ENCODE measurements around the gene CSN2. TPM values are rescaled to one million over a fixed set of nuclear protein-coding genes. Genes with fewer than 3 reads are reported as not detected.

CSN2 gene
- polyA plus RNA-seq, 1 donor (not counting 4 experiments of a cell fraction or from before 2014, with no cell fraction given): not detected

GRCh38 chr4:69920874-69921273 lies 44.7 kb downstream of the CSN2 start:
- FAIRE-seq (no peak), DNase-seq (ENCODE audit: low read depth, low spot score) (no peak)
- no peaks in the 10 kb centered on the region for H3K9me3 ChIP-seq (ENCODE audit: control insufficient read depth, low read depth, low read length)
- H2AFZ ChIP-seq (ENCODE audit: control insufficient read depth, low read length): no peak overlapping the region
- no peaks in the 10 kb centered on the region for H3K79me2 ChIP-seq (ENCODE audit: control insufficient read depth, insufficient read depth, low read length)
- H3K4me1 ChIP-seq (ENCODE audit: control insufficient read depth, extremely low read depth, insufficient read depth, low read length): no peaks in the 10 kb centered on the region
- no peaks in the 10 kb centered on the region for H4K20me1 ChIP-seq (ENCODE audit: control insufficient read depth, extremely low read depth, insufficient read depth, low read length)
- dilution Hi-C loops (cut with MboI; ENCODE audit: extremely low pct_ligation_motif_present, low sequenced_read_pairs): no loop called here
- TF ChIP-seq, protein P1, sequence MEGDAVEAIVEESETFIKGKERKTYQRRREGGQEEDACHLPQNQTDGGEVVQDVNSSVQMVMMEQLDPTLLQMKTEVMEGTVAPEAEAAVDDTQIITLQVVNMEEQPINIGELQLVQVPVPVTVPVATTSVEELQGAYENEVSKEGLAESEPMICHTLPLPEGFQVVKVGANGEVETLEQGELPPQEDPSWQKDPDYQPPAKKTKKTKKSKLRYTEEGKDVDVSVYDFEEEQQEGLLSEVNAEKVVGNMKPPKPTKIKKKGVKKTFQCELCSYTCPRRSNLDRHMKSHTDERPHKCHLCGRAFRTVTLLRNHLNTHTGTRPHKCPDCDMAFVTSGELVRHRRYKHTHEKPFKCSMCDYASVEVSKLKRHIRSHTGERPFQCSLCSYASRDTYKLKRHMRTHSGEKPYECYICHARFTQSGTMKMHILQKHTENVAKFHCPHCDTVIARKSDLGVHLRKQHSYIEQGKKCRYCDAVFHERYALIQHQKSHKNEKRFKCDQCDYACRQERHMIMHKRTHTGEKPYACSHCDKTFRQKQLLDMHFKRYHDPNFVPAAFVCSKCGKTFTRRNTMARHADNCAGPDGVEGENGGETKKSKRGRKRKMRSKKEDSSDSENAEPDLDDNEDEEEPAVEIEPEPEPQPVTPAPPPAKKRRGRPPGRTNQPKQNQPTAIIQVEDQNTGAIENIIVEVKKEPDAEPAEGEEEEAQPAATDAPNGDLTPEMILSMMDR (optimal IDR thresholded peaks at IDR 0.05 in 1 of 3, IDR thresholded peaks at IDR 0.05 in 1 of 3, conservative IDR thresholded peaks at IDR 0.05 in 1 of 3; ENCODE audit: extremely low read depth in 1 of 3, insufficient read depth in 2 of 3, low read length in 3 of 3): no peak
- TF ChIP-seq EZH2 (IDR thresholded peaks at IDR 0.05; ENCODE audit: low read length): no peak
- H3K27me3 ChIP-seq (ENCODE audit: control insufficient read depth, extremely low read depth, insufficient read depth, low read length): no peaks in the 10 kb centered on the region
- no peak overlapping the region for H3K4me2 ChIP-seq (ENCODE audit: control insufficient read depth, extremely low read depth, insufficient read depth, low read depth, low read length)
- no peaks in the 10 kb centered on the region for H3K9me1 ChIP-seq (ENCODE audit: control insufficient read depth, extremely low read depth, insufficient read depth, low read length)
- no peak overlapping the region for H3K4me3 ChIP-seq (ENCODE audit: control insufficient read depth in 2 of 3, extremely low read depth in 1 of 3, insufficient read depth in 2 of 3, low read depth in 1 of 3, low read length in 3 of 3)
- no peak overlapping the region for H3K9ac ChIP-seq (ENCODE audit: control insufficient read depth, extremely low read depth, insufficient read depth, low read length)
- H3K36me3 ChIP-seq (ENCODE audit: control insufficient read depth in 2 of 2, extremely low read depth in 1 of 2, insufficient read depth in 2 of 2, low read length in 2 of 2): no peaks in the 10 kb centered on the region
- no peak overlapping the region for H3K27ac ChIP-seq (ENCODE audit: control insufficient read depth, insufficient read depth, low read length)

DNA sequence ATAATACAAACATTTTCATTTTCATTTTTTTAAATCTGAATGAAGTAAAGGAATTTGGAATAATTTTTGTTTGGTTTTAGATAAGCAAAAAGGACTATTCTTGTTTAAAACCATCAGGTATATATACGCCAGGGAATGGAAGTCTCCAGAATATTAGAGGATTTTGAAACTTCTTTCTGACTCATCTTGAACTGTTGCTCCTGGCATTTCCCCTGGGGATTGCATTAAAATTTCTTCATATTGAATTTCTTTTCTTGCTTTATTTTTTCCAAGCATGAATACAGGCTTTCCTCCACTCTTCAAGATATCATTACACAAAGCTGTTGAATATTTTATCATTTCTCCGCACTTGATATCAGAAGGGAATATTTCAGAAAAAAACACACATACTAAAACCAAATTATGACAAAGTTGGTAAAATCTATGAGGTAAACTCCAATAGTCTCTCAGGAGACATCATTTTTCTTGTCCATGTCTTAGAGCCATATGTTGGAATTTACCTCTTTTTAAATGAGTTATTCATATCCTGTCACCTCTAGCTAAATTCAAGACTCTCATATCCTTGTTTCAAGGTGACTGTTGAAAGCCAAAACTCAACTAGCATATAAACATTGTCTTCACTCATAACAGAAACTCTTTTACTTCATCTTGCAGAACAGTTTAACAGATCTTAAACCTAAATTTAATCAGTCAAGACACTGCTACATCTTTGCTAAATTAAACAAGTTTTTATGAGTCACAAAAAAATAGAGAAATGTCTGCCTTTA lies 55.3 kb downstream of the CSN2 start:
- H3K9ac ChIP-seq (ENCODE audit: control insufficient read depth, extremely low read depth, insufficient read depth, low read length): no peak overlapping the region
- H3K36me3 ChIP-seq (ENCODE audit: control insufficient read depth in 2 of 2, extremely low read depth in 1 of 2, insufficient read depth in 2 of 2, low read length in 2 of 2): no peaks in the 10 kb centered on the region
- no peaks in the 10 kb centered on the region for H4K20me1 ChIP-seq (ENCODE audit: control insufficient read depth, extremely low read depth, insufficient read depth, low read length)
- no peak overlapping the region for H3K4me2 ChIP-seq (ENCODE audit: control insufficient read depth, extremely low read depth, insufficient read depth, low read depth, low read length)
- no peak overlapping the region for H3K27ac ChIP-seq (ENCODE audit: control insufficient read depth, insufficient read depth, low read length)
- H3K9me3 ChIP-seq (ENCODE audit: control insufficient read depth, low read depth, low read length): no peaks in the 10 kb centered on the region
- TF ChIP-seq, protein P1 (optimal IDR thresholded peaks at IDR 0.05 in 1 of 3, IDR thresholded peaks at IDR 0.05 in 1 of 3, conservative IDR thresholded peaks at IDR 0.05 in 1 of 3; ENCODE audit: extremely low read depth in 1 of 3, insufficient read depth in 2 of 3, low read length in 3 of 3): no peak
- TF ChIP-seq EZH2 (IDR thresholded peaks at IDR 0.05; ENCODE audit: low read length): no peak
- no peak overlapping the region for H3K4me3 ChIP-seq (ENCODE audit: control insufficient read depth in 2 of 3, extremely low read depth in 1 of 3, insufficient read depth in 2 of 3, low read depth in 1 of 3, low read length in 3 of 3)
- DNase-seq (ENCODE audit: low read depth, low spot score) (no peak), FAIRE-seq (no peak)
- H2AFZ ChIP-seq (ENCODE audit: control insufficient read depth, low read length): no peak overlapping the region
- dilution Hi-C loops (cut with MboI; ENCODE audit: extremely low pct_ligation_motif_present, low sequenced_read_pairs): no loop called here
- H3K79me2 ChIP-seq (ENCODE audit: control insufficient read depth, insufficient read depth, low read length): no peaks in the 10 kb centered on the region
- H3K27me3 ChIP-seq (ENCODE audit: control insufficient read depth, extremely low read depth, insufficient read depth, low read length): no peaks in the 10 kb centered on the region
- no peaks in the 10 kb centered on the region for H3K4me1 ChIP-seq (ENCODE audit: control insufficient read depth, extremely low read depth, insufficient read depth, low read length)
- no peaks in the 10 kb centered on the region for H3K9me1 ChIP-seq (ENCODE audit: control insufficient read depth, extremely low read depth, insufficient read depth, low read length)

Measured in keratinocyte (primary cell).